ENCODE data around the gene KLC4.

The KLC4 gene

GRCh38 chr6:43059168-43060033 is at the start of gene KLC4, which contains the start of gene MRPL2:
Gene KLC4 (plus strand): TSS chr6:43059631. CDS start chr6:43061336, 1,705 bp downstream.
Gene MRPL2 (minus strand): TSS chr6:43059434. CDS start chr6:43059381, 53 bp downstream.
- peaks cover 6% of the 10 kb centered on the region for H3K4me1 ChIP-seq (ENCODE audit: control insufficient read depth, insufficient read depth, low read length)
- H3K36me3 ChIP-seq (ENCODE audit: control insufficient read depth, insufficient read depth, low read length): peaks cover 29% of the 10 kb centered on the region
- peak within 1 kb of the TSS; percentile 98 for H3K4me3 ChIP-seq (ENCODE audit: low read depth, low read length)
- no peaks in the 10 kb centered on the region for H3K9me3 ChIP-seq (ENCODE audit: control insufficient read depth, insufficient read depth, low read length)
- H3K27me3 ChIP-seq (ENCODE audit: control insufficient read depth, insufficient read depth, low read length): no peaks in the 10 kb centered on the region
- peak within 1 kb of the TSS; percentile 88 for H3K9ac ChIP-seq (ENCODE audit: low read depth, low read length)
- H3K27ac ChIP-seq (ENCODE audit: low read depth, low read length): peak within 1 kb of the TSS; percentile 95

GRCh38 chr6:43011207-43011606 is 48.2 kb upstream of the KLC4 start:
- Histone ChIP-seq H3K27ac (ENCODE audit: low read depth, low read length) (no peak overlapping the region), H3K36me3 (ENCODE audit: control insufficient read depth, insufficient read depth, low read length) (peaks cover 63% of the 10 kb centered on the region), H3K4me3 (ENCODE audit: low read depth, low read length) (no peak overlapping the region), H3K9me3 (ENCODE audit: control insufficient read depth, insufficient read depth, low read length) (no peaks in the 10 kb centered on the region), H3K27me3 (ENCODE audit: control insufficient read depth, insufficient read depth, low read length) (no peaks in the 10 kb centered on the region), H3K4me1 (ENCODE audit: control insufficient read depth, insufficient read depth, low read length) (peaks cover 8% of the 10 kb centered on the region), H3K9ac (ENCODE audit: low read depth, low read length) (no peak overlapping the region)

GRCh38 chr6:43012364-43012763 is 47.1 kb upstream of the KLC4 start:
- Histone ChIP-seq H3K27ac (ENCODE audit: low read depth, low read length) (no peak overlapping the region), H3K27me3 (ENCODE audit: control insufficient read depth, insufficient read depth, low read length) (no peaks in the 10 kb centered on the region), H3K4me3 (ENCODE audit: low read depth, low read length) (peak overlapping the region; percentile 83), H3K9ac (ENCODE audit: low read depth, low read length) (no peak overlapping the region), H3K9me3 (ENCODE audit: control insufficient read depth, insufficient read depth, low read length) (no peaks in the 10 kb centered on the region), H3K36me3 (ENCODE audit: control insufficient read depth, insufficient read depth, low read length) (peaks cover 60% of the 10 kb centered on the region), H3K4me1 (ENCODE audit: control insufficient read depth, insufficient read depth, low read length) (peaks cover 8% of the 10 kb centered on the region)

- Histone ChIP-seq H3K4me3 (ENCODE audit: low read depth, low read length) (peak overlapping the region; percentile 83), H3K36me3 (ENCODE audit: control insufficient read depth, insufficient read depth, low read length) (peaks cover 60% of the 10 kb centered on the region), H3K27ac (ENCODE audit: low read depth, low read length) (peak overlapping the region; percentile 8)
Measured at GRCh38 chr6:43013097-43013842, 46.2 kb upstream of the KLC4 start.

GRCh38 chr6:43013843-43014433 is 45.5 kb upstream of the KLC4 start, which contains the start of the genes KLHDC3 and MEA1:
Gene KLHDC3 (plus strand): TSS chr6:43014249. CDS start chr6:43017193, 2,944 bp downstream.
Gene MEA1 (minus strand): TSS chr6:43013946. CDS start chr6:43013813, 133 bp downstream.
- peaks cover 60% of the 10 kb centered on the region for H3K36me3 ChIP-seq (ENCODE audit: control insufficient read depth, insufficient read depth, low read length)
- H3K9me3 ChIP-seq (ENCODE audit: control insufficient read depth, insufficient read depth, low read length): no peaks in the 10 kb centered on the region
- H3K27me3 ChIP-seq (ENCODE audit: control insufficient read depth, insufficient read depth, low read length): no peaks in the 10 kb centered on the region
- peak within 1 kb of the TSS; percentile 83 for H3K4me3 ChIP-seq (ENCODE audit: low read depth, low read length)
- H3K27ac ChIP-seq (ENCODE audit: low read depth, low read length): peak within 1 kb of the TSS; percentile 92
- peak within 1 kb of the TSS; percentile 52; the same call in 1 of the 2 replicates for H3K9ac ChIP-seq (ENCODE audit: low read depth, low read length)
- peaks cover 8% of the 10 kb centered on the region for H3K4me1 ChIP-seq (ENCODE audit: control insufficient read depth, insufficient read depth, low read length)

More at GRCh38 chr6:43013097-43013842, 46.2 kb upstream of the KLC4 start:
- Histone ChIP-seq H3K9ac (ENCODE audit: low read depth, low read length) (peak overlapping the region; percentile 38; the same call in 1 of the 2 replicates), H3K9me3 (ENCODE audit: control insufficient read depth, insufficient read depth, low read length) (no peaks in the 10 kb centered on the region), H3K4me1 (ENCODE audit: control insufficient read depth, insufficient read depth, low read length) (peaks cover 8% of the 10 kb centered on the region), H3K27me3 (ENCODE audit: control insufficient read depth, insufficient read depth, low read length) (no peaks in the 10 kb centered on the region)

GRCh38 chr6:43014434-43014909 is 45.0 kb upstream of the KLC4 start:
- Histone ChIP-seq H3K9ac (ENCODE audit: low read depth, low read length) (peak overlapping the region; percentile 52; the same call in 1 of the 2 replicates), H3K36me3 (ENCODE audit: control insufficient read depth, insufficient read depth, low read length) (peaks cover 61% of the 10 kb centered on the region), H3K4me1 (ENCODE audit: control insufficient read depth, insufficient read depth, low read length) (peaks cover 8% of the 10 kb centered on the region), H3K9me3 (ENCODE audit: control insufficient read depth, insufficient read depth, low read length) (no peaks in the 10 kb centered on the region), H3K27me3 (ENCODE audit: control insufficient read depth, insufficient read depth, low read length) (no peaks in the 10 kb centered on the region), H3K4me3 (ENCODE audit: low read depth, low read length) (peak overlapping the region; percentile 83), H3K27ac (ENCODE audit: low read depth, low read length) (peak overlapping the region; percentile 92)

- no peak overlapping the region for H3K27ac ChIP-seq (ENCODE audit: low read depth, low read length)
- H3K36me3 ChIP-seq (ENCODE audit: control insufficient read depth, insufficient read depth, low read length): peaks cover 55% of the 10 kb centered on the region
- no peak overlapping the region for H3K9ac ChIP-seq (ENCODE audit: low read depth, low read length)
- no peaks in the 10 kb centered on the region for H3K9me3 ChIP-seq (ENCODE audit: control insufficient read depth, insufficient read depth, low read length)
- no peak overlapping the region for H3K4me3 ChIP-seq (ENCODE audit: low read depth, low read length)
- no peaks in the 10 kb centered on the region for H3K27me3 ChIP-seq (ENCODE audit: control insufficient read depth, insufficient read depth, low read length)
- peaks cover 17% of the 10 kb centered on the region for H3K4me1 ChIP-seq (ENCODE audit: control insufficient read depth, insufficient read depth, low read length)
Measured at GRCh38 chr6:43016176-43016942, 43.1 kb upstream of the KLC4 start.

GRCh38 chr6:43016943-43017334 is 42.5 kb upstream of the KLC4 start:
- H3K27ac ChIP-seq (ENCODE audit: low read depth, low read length): no peak overlapping the region
- no peak overlapping the region for H3K9ac ChIP-seq (ENCODE audit: low read depth, low read length)

GRCh38 chr6:43019152-43019551 is 40.3 kb upstream of the KLC4 start:
- Histone ChIP-seq H3K27me3 (ENCODE audit: control insufficient read depth, insufficient read depth, low read length) (no peaks in the 10 kb centered on the region), H3K27ac (ENCODE audit: low read depth, low read length) (no peak overlapping the region), H3K9me3 (ENCODE audit: control insufficient read depth, insufficient read depth, low read length) (no peaks in the 10 kb centered on the region), H3K4me1 (ENCODE audit: control insufficient read depth, insufficient read depth, low read length) (peaks cover 9% of the 10 kb centered on the region), H3K36me3 (ENCODE audit: control insufficient read depth, insufficient read depth, low read length) (peaks cover 52% of the 10 kb centered on the region), H3K4me3 (ENCODE audit: low read depth, low read length) (no peak overlapping the region), H3K9ac (ENCODE audit: low read depth, low read length) (no peak overlapping the region)

More at GRCh38 chr6:43016943-43017334, 42.5 kb upstream of the KLC4 start:
- no peaks in the 10 kb centered on the region for H3K27me3 ChIP-seq (ENCODE audit: control insufficient read depth, insufficient read depth, low read length)
- no peaks in the 10 kb centered on the region for H3K9me3 ChIP-seq (ENCODE audit: control insufficient read depth, insufficient read depth, low read length)
- H3K36me3 ChIP-seq (ENCODE audit: control insufficient read depth, insufficient read depth, low read length): peaks cover 49% of the 10 kb centered on the region
- H3K4me1 ChIP-seq (ENCODE audit: control insufficient read depth, insufficient read depth, low read length): peaks cover 17% of the 10 kb centered on the region
- no peak overlapping the region for H3K4me3 ChIP-seq (ENCODE audit: low read depth, low read length)

All from HUES48 (cell line).